Panc1 (cell line): Measurements from ENCODE around the gene DVL1.

Experiments
- CTCF ChIP-seq: fragments of 450-650 bp; IDR thresholded peaks from 2 replicates; pipeline ENCODE4 v1.5.1; 2017; ENCODE audit warnings: mild to moderate bottlenecking
- POLR2AphosphoS5 ChIP-seq: IDR thresholded peaks from 2 replicates; pipeline ENCODE4 v1.6.1; 2012; ENCODE audit warnings: mild to moderate bottlenecking, low read depth, low read length, moderate library complexity
- REST ChIP-seq, 2 experiments: IDR thresholded peaks; 2 replicates each; pipeline ENCODE4 v1.6.1; 2011 to 2012; ENCODE audit warnings: low read depth in 2 of 2, control low read depth in 1 of 2, low read length in 1 of 2, mild to moderate bottlenecking in 1 of 2, moderate library complexity in 1 of 2; ENCODE audit not compliant: insufficient read depth in 1 of 2
- SIN3A ChIP-seq: IDR thresholded peaks from 2 replicates; pipeline ENCODE4 v1.6.1; 2012; ENCODE audit warnings: low read depth, mild to moderate bottlenecking, low read length, moderate library complexity, borderline replicate concordance; ENCODE audit not compliant: insufficient read depth

- TF ChIP-seq CTCF (no peak), POLR2AphosphoS5 (no peak; the same call in 1 of the 2 replicates), REST (IDR thresholded peaks at IDR 0.05; ENCODE audit: insufficient read depth in 1 of 2, low read depth in 2 of 2, low read length in 1 of 2) (no peak), SIN3A (no peak)
Observed at GRCh38 chr1:1356166-1356795, 7.1 kb upstream of the DVL1 start.
